Measurements from ENCODE around the gene UBE2J2.
A peak's percentile ranks its signal among the peaks of the same experiment; 100 is the strongest.

UBE2J2 gene

DNA sequence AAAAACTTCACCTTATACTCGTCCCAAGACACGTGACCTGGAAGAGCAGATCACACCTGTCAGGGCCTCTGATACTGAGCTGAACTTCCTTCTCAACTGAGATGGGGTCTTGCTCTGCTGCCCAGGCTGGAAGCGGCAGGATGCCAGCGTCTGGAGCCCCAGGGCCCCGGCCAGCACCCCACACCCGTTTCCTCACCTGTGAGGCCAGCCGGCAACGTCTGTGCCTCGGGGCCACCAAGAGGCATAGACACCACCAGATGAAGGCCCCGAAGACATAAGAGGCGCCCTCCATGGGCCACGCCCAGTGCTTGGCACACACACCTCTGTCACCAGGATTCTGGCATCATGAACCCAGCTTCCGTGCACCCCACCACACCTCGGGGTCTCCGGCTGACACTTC is 50.3 kb downstream of the UBE2J2 start:
- no peak for ATAC-seq (ENCODE audit: low read depth)
- no peaks in the 10 kb centered on the region for H3K27me3 Mint-ChIP-seq
- peaks cover 6% of the 10 kb centered on the region for H3K4me1 Mint-ChIP-seq
- no peak for DNase-seq (ENCODE audit: low spot score in 2 of 2)
- H3K27ac Mint-ChIP-seq: no peak overlapping the region
- H3K36me3 Mint-ChIP-seq: peaks cover 33% of the 10 kb centered on the region
- no peak overlapping the region for H3K4me3 Mint-ChIP-seq
- no peaks in the 10 kb centered on the region for H3K9me3 Mint-ChIP-seq

DNA sequence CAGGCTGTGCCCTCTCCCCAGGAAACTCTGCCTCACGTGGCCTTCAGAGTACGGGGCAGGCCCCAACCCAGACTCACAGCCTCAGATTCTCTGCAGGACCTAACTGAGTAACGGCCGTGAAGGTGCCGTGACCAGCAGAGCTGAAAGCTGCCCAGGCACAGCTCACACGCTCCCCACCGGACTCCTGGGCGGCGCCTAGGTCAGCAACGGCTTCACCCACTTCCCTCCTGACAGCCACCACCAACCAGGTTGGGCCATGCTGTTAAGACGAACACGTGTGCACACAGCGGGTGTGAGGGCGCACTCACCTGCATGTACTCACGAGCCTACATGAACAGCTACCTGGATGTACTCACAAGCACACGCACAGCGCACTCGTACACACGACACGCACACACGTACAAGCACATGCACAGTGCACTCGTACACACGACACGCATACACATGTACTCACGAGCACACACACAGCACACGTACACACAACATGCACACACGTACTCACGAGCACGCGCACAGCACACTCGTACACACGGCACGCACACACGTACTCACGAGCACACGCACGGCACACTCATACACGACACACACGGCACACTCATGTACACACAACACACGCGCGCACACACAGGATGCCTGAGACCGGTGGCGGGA is 51.0 kb downstream of the UBE2J2 start:
- DNase-seq (ENCODE audit: low spot score in 2 of 2) (no peak), ATAC-seq (ENCODE audit: low read depth) (no peak)
- H3K4me3 Mint-ChIP-seq: no peak overlapping the region
- H3K27ac Mint-ChIP-seq: no peak overlapping the region
- peaks cover 34% of the 10 kb centered on the region for H3K36me3 Mint-ChIP-seq
- peaks cover 6% of the 10 kb centered on the region for H3K4me1 Mint-ChIP-seq
- H3K9me3 Mint-ChIP-seq: no peaks in the 10 kb centered on the region
- H3K27me3 Mint-ChIP-seq: no peaks in the 10 kb centered on the region

DNA sequence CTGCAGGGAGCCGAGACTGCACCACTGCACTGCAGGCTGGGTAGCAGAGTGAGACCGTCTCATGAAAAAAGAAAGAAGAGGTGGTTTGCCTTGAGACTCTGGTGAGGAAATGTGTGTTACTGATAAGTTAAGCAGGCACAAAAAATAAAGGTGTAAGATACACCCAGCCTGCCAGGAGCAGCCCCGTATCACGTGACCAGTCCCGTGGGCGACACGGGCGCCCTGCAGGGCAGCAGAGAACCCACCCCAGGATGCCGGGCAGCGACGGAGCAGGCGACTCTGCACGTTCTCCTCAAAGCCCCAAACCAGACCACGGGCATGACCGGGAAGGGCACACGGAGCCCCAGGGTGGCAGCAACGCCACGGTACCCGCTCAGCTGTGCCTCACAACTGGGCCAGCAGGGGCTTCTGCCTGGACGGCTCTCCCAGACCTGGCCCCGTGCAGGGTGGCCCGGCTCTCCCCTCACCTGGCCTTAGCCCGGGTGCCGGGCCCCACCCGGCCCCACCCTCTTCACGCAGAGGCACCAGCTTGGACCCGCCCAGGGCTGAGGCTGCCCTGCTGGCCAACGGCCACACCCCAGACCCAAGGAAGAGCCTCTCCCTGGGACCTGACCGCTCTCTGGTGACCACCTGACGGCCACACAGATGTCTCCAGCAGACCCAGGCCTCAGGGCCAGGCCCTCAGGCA is 51.6 kb downstream of the UBE2J2 start:
- peaks cover 6% of the 10 kb centered on the region for H3K4me1 Mint-ChIP-seq
- H3K4me3 Mint-ChIP-seq: no peak overlapping the region
- peaks cover 34% of the 10 kb centered on the region for H3K36me3 Mint-ChIP-seq
- DNase-seq (ENCODE audit: low spot score in 2 of 2): no peak
- H3K9me3 Mint-ChIP-seq: no peaks in the 10 kb centered on the region
- H3K27ac Mint-ChIP-seq: no peak overlapping the region
- H3K27me3 Mint-ChIP-seq: no peaks in the 10 kb centered on the region
- no peak for ATAC-seq (ENCODE audit: low read depth)

DNA sequence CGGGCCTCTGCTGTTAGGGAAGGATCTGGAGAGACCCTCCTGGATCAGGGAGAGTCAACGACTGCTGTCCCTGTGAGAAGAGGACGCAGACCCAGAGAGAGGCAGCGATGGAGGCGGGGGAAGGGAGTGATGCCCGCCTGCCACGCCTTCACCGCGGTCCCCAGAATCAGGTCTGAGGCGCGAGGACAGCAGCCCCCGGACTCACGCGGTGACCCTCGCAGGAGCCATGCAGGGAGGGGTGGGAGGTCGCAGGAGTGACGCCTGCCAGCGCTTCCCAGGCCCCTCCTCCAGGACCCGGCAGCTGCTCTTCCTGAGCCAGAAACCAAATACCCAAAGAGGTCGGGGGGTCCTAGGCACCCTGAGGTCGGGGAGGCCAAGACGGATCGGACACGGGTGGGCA is 53.5 kb downstream of the UBE2J2 start:
- Mint-ChIP-seq H3K27me3 (no peaks in the 10 kb centered on the region), H3K4me1 (peaks cover 3% of the 10 kb centered on the region), H3K27ac (no peak overlapping the region), H3K9me3 (no peaks in the 10 kb centered on the region), H3K36me3 (peaks cover 29% of the 10 kb centered on the region), H3K4me3 (no peak overlapping the region)
- DNase-seq (ENCODE audit: low spot score in 2 of 2): no peak
- ATAC-seq (ENCODE audit: low read depth): no peak

DNA sequence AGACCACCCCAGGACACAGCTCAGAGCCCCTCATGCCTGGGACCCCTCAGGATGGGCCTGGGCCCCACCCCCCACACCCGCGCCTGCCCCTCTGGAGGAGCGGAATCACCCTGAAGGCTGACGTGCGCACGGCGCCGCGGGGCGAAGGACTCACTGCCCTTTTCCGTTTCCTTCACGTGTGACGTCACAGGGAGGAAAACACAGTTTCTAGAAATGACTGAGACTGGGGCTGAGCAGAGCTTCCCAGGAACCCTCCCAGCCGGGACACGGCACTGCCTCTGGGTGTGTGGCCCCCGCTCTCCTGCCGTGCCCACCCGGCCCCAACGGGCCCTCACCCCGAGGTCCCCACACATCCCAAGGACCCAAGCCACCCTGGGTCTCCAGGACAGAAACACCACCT is 54.3 kb downstream of the UBE2J2 start:
- ATAC-seq (ENCODE audit: low read depth) (no peak), DNase-seq (ENCODE audit: low spot score in 2 of 2) (no peak)
- Mint-ChIP-seq H3K4me1 (peaks cover 10% of the 10 kb centered on the region), H3K9me3 (no peaks in the 10 kb centered on the region), H3K27ac (peak overlapping the region; percentile 28), H3K27me3 (no peaks in the 10 kb centered on the region), H3K4me3 (no peak overlapping the region), H3K36me3 (peaks cover 27% of the 10 kb centered on the region)

DNA sequence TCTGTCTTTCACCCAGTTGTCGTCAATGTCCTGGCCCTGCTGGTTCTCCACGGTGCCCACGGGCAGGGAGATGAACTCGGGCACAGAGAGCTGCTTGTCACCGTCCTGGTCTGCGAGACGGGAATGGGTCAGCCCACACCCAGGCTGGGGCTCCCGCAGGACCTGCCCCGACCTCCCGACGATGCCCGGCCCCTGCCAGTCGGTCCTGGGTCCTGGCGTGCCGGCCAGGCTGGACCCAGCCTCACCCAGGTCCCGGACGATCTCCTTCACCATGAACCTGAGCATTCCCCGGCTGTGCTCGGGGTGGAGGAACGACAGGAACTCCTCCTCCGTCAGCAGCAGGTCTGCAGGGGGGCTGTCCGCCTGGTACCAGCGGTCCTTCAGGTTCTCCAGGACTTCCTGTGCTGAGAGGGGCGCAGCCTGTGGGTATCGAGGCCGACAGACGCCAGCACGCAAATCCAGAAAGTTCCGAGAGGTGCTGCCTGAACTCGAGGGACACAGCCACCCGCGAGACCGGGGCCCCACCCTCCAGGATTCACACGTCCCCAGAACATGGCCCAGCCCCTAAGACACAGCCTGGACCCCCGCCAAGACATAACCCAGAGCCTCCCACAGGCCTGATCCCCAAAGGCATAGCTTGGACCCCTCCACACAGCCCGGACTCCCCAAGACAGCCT is 55.0 kb downstream of the UBE2J2 start:
- Mint-ChIP-seq H3K4me3 (no peak overlapping the region), H3K27me3 (no peaks in the 10 kb centered on the region), H3K27ac (no peak overlapping the region), H3K4me1 (peaks cover 12% of the 10 kb centered on the region), H3K9me3 (no peaks in the 10 kb centered on the region), H3K36me3 (peaks cover 24% of the 10 kb centered on the region)
- DNase-seq (ENCODE audit: low spot score in 2 of 2): no peak
- no peak for ATAC-seq (ENCODE audit: low read depth)

DNA sequence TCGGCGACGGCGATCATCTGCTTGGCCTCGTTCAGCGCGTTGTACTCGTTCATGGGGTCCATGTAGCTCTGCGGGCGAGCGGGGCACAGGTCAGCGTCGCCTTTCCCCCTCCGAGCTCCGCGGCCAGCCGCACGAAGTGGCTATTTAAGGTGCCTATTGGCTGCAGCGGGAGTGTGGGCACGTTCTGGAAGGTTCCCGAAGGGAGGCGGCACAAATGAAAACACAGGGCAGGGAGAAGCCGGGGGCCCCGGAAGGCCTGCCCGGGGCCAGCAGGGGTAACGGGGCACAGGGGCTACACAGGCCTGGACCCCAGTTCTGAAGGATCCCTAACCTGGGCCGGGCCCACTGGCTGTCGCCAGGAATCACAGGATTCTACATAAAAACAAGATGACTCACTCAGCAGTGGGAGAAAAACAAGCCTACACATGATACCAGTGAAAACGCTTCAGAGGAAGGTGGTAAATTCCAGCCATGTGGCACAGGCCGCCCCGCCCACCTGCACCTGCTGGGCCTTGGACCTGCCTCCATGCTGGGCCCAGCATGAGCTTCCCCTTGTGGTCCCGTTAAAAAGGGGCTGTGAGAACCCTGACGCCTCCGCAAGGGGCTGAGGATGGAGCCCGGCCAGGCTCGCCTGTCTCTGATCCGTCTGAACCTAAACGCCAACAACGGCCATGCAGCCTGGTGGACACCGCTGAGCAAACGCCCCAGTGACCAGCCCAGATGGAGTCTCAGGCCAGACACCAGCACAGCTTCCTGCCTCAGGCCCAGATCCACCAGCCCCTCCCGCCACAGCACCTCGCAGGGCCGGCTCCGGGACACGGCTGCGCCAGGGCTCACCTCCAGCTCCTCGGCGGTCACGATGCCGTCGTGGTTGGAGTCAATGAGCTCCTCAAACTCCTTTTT is 55.8 kb downstream of the UBE2J2 start:
- Mint-ChIP-seq H3K4me3 (no peak overlapping the region), H3K9me3 (no peaks in the 10 kb centered on the region), H3K36me3 (peaks cover 18% of the 10 kb centered on the region), H3K27me3 (no peaks in the 10 kb centered on the region), H3K27ac (no peak overlapping the region), H3K4me1 (peaks cover 12% of the 10 kb centered on the region)
- ATAC-seq (ENCODE audit: low read depth) (peak; percentile 12), DNase-seq (ENCODE audit: low spot score in 2 of 2) (no peak)

DNA sequence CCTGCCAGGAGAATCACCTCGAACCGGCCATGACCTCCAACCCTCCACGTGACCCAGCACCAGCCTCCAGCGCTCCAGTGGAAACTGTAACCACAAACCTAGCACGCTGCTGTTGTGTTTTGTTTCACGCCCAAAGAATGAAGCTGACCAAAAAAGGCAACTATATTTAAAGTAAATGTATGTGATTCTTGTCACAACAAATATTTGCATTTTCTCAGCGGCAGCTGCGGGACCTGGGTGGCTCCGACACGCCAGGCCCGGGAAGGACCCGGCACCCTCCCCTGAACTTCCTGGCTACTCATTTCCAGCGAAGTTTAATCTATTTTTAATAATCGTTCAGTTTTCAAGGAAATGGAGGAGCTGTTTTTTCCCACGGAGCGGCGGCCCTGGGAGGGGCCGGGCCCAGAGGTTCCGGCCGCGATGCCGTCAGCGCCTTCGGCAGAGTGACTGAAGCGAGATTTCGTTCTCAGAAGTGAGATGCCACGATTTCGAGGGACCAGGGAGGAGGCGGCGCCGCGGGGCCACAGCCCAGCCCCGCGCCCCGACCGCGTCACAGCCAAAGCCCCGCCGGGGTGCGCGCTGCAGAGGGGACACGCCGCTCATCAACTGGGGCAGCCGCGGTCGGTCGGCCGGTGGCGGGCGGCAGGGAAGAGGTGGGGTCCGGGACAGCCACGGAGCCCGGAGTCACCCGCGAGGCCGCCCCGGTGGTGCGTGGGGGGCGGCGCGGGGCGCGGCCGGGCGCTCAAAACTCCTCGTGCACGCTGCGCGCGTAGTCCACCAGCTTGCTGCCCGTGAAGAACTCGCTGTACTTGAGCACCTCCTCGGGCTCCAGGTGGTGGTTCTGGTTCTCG is 56.7 kb downstream of the UBE2J2 start:
- no peak overlapping the region for H3K4me3 Mint-ChIP-seq
- H3K4me1 Mint-ChIP-seq: peaks cover 12% of the 10 kb centered on the region
- ATAC-seq (ENCODE audit: low read depth): no peak
- no peaks in the 10 kb centered on the region for H3K9me3 Mint-ChIP-seq
- H3K27me3 Mint-ChIP-seq: no peaks in the 10 kb centered on the region
- no peak for DNase-seq (ENCODE audit: low spot score in 2 of 2)
- peak overlapping the region; percentile 77 for H3K27ac Mint-ChIP-seq
- peaks cover 14% of the 10 kb centered on the region for H3K36me3 Mint-ChIP-seq

DNA sequence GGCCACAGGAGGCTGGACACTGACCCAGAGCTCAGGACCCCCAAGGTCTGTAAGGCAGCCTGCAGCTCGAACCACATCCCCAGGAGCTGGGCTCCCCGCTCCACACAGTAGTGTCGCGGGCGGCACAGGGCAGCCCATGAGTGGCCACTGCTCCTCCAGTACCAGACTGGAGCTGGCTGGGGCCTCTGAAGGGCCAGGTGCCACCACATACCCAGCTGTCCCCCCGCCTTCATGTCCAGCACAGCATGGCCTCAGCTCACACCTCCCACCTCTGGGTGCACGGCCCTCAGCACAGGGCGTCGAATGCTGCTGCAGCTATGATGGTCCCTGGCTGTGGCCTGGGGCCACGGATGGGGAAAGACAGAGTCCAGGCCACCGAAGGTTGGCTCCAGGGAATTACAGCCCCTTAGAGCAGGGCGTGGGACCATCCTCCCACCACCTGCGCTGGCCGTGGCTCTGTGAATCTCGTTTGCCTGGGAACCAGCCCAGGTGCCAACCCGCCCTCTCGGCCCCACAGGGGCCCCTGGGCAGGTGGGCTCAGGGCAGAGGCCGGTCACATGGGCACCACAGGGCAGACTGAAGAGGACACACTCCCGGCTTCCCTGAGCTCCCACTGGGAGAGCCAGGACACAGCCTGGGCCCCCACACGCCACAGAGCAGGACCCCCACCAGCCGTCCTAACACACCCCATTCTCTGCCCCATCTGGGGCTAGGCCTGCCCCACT is 57.6 kb downstream of the UBE2J2 start:
- peak overlapping the region; percentile 77 for H3K27ac Mint-ChIP-seq

DNA sequence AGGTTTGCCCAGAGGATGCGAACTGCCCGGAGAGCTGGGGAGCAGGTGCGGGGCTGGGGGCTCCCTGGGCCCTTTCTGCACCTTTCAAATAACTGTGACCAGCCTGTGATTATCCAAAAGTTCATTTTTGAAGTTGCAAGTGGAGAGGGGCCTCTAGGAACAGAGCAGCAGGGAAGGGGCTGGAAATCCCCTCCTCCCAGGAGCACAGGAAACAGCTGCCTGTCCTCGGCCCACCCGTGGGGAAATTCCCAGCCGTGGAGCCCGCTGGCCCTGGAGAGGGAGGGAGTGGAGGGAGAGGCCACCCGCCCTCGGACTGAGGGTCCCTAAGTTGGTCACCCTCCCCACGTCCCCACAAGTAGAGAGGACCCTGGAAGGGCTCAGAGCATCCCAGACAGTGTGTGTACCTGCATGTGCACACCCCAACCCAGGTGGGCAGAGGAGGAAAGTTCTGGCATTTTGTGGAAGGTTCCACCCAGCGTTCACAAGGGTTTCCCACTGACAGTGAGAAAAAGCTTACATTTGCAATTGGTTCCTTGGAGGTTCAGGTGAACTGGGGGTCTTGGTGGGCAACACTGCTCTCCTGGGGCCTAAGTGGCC is 58.5 kb downstream of the UBE2J2 start:
- no peaks in the 10 kb centered on the region for H3K27me3 Mint-ChIP-seq
- H3K4me1 Mint-ChIP-seq: peaks cover 12% of the 10 kb centered on the region
- no peak overlapping the region for H3K4me3 Mint-ChIP-seq
- ATAC-seq (ENCODE audit: low read depth) (peak; percentile 19), DNase-seq (ENCODE audit: low spot score in 2 of 2) (no peak)
- H3K36me3 Mint-ChIP-seq: peaks cover 9% of the 10 kb centered on the region
- no peaks in the 10 kb centered on the region for H3K9me3 Mint-ChIP-seq
- no peak overlapping the region for H3K27ac Mint-ChIP-seq

More for the DNA sequence above, 57.6 kb downstream of the UBE2J2 start:
- DNase-seq (ENCODE audit: low spot score in 2 of 2) (no peak), ATAC-seq (ENCODE audit: low read depth) (no peak)
- peaks cover 12% of the 10 kb centered on the region for H3K4me1 Mint-ChIP-seq
- no peaks in the 10 kb centered on the region for H3K9me3 Mint-ChIP-seq
- no peak overlapping the region for H3K4me3 Mint-ChIP-seq
- H3K27me3 Mint-ChIP-seq: no peaks in the 10 kb centered on the region
- peaks cover 12% of the 10 kb centered on the region for H3K36me3 Mint-ChIP-seq

DNA sequence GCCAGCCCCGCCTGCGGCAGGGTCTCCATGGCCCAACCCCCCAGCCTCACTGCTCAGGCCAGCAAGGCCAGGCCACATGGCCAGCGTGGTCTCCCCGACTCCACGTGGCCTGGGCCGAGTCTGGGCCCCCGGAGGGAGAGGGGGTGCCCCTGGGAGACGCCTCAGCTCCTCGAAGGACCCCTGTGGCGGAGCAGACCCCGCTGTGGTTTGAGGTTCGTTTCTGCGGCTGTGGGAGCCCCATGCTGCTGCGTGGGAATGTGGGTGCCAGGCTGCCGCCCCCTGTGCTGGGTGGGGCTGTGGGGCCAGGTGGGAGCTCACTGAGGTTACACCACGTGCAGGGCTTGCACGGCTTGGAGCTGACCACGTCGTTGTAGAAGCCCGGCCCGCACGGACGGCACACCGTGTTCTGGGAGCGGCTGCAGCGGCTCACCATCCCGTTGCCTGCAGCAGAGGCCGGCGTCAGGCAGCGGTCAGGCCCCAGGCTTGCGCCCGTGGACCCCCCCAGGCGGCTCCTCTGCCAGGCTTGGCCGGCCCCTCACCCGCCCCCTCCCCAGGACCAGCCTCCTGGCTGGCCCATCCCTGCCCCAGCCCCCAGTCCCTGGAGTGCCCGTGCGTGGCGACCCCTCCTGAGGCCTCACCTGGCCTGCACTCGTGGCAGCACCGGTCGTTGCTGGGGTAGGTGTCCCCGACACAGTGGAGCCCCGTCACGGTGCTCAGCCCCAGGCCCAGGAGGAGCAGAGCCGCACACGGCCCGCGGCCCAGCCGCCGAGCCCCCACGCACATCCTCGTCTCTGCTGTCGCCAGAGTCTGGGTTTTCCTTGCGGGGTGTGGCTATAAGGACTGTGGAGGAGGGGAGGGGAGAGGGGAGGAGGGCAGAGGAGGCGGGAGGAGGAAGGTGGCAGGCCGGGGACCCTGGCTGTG is 60.0 kb downstream of the UBE2J2 start, which contains the start of gene TNFRSF4:
TSS of gene TNFRSF4 (minus strand) at position 809 of the 921 bp plus-strand sequence. CDS start at position 783, 26 bp downstream.
- H3K36me3 Mint-ChIP-seq: peaks cover 5% of the 10 kb centered on the region
- DNase-seq (ENCODE audit: low spot score in 2 of 2) (no peak), ATAC-seq (ENCODE audit: low read depth) (peak; percentile 25)
- peak within 1 kb of the TSS; percentile 35 for H3K27ac Mint-ChIP-seq
- peak within 1 kb of the TSS; percentile 41 for H3K4me3 Mint-ChIP-seq
- H3K27me3 Mint-ChIP-seq: peaks cover 2% of the 10 kb centered on the region
- peaks cover 19% of the 10 kb centered on the region for H3K4me1 Mint-ChIP-seq
- no peaks in the 10 kb centered on the region for H3K9me3 Mint-ChIP-seq

Measured in memory B cell (primary cell).